GM23338 (cell line): ENCODE data around the gene ATP6V0C.

Experiments used
- CREB1 ChIP-seq: fragments of 250-450 bp; sonication (Bioruptor Pico); IDR thresholded peaks from 2 replicates; pipeline ENCODE4 v1.5.0; 2020; ENCODE audit warnings: low read depth, mild to moderate bottlenecking, moderate library complexity
- EZH2 ChIP-seq: fragments of 200-600 bp; sonication (generic); IDR thresholded peaks from one replicate; pipeline ENCODE4 v1.8.0; 2017; ENCODE audit warnings: antibody characterized with exemption, mild to moderate bottlenecking, low read depth; ENCODE audit not compliant: unreplicated experiment
- EZH2phosphoT487 ChIP-seq: fragments of 200-600 bp; sonication (generic); IDR thresholded peaks from one replicate; pipeline ENCODE4 v1.8.1; 2018; ENCODE audit warnings: antibody characterized with exemption; ENCODE audit not compliant: unreplicated experiment
- JUNB ChIP-seq: IDR thresholded peaks from one replicate; pipeline ENCODE4 v1.6.1; 2016; ENCODE audit warnings: antibody characterized with exemption; ENCODE audit not compliant: unreplicated experiment
- POLR2AphosphoS5 ChIP-seq: IDR thresholded peaks from 2 replicates; pipeline ENCODE4 v1.6.1; 2016; ENCODE audit warnings: antibody characterized with exemption, low read depth
- ZNF331 ChIP-seq: fragments of 250-450 bp; sonication (Bioruptor Pico); IDR thresholded peaks from 2 replicates; pipeline ENCODE4 v1.5.0; 2020; ENCODE audit warnings: low read depth, mild to moderate bottlenecking, moderate library complexity
- TF ChIP-seq, protein P1 (sequence below), 2 experiments: fragments of 200-600 bp in 1 of 2; sonication (generic) in 1 of 2; conservative IDR thresholded peaks; 2 replicates each; pipeline versions ENCODE4 v1.5.1 to v1.6.1; 2016 to 2017; ENCODE audit warnings: antibody characterized with exemption in 2 of 2, low read depth in 2 of 2, mild to moderate bottlenecking in 2 of 2, moderate library complexity in 1 of 2

GRCh38 chr16:2498531-2499253, 15.1 kb upstream of the ATP6V0C start:
- TF ChIP-seq, protein P1, sequence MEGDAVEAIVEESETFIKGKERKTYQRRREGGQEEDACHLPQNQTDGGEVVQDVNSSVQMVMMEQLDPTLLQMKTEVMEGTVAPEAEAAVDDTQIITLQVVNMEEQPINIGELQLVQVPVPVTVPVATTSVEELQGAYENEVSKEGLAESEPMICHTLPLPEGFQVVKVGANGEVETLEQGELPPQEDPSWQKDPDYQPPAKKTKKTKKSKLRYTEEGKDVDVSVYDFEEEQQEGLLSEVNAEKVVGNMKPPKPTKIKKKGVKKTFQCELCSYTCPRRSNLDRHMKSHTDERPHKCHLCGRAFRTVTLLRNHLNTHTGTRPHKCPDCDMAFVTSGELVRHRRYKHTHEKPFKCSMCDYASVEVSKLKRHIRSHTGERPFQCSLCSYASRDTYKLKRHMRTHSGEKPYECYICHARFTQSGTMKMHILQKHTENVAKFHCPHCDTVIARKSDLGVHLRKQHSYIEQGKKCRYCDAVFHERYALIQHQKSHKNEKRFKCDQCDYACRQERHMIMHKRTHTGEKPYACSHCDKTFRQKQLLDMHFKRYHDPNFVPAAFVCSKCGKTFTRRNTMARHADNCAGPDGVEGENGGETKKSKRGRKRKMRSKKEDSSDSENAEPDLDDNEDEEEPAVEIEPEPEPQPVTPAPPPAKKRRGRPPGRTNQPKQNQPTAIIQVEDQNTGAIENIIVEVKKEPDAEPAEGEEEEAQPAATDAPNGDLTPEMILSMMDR (conservative IDR thresholded peaks at IDR 0.05; ENCODE audit: low read depth in 2 of 2) = no peak
- TF ChIP-seq CREB1 (CRISPR knock-in tag) (no peak), EZH2phosphoT487 (no peak), EZH2 (no peak), POLR2AphosphoS5 (no peak), JUNB (no peak), ZNF331 (CRISPR knock-in tag) (no peak)
